H9 (cell line): ENCODE results near the gene HTRA3. TPM values are rescaled to one million over a fixed set of nuclear protein-coding genes. Genes with fewer than 3 reads are reported as not detected.

Source experiments
- DNase-seq: peaks from one replicate; pipeline ENCODE4 v3.0.0-alpha.2; 2017
- H2AFZ ChIP-seq: one replicate; pipeline ENCODE4 v1.6.1; 2013; ENCODE audit warnings: mild to moderate bottlenecking, low read length, control low read depth, moderate library complexity
- H2AK5ac ChIP-seq: 2 replicates; pipeline ENCODE4 v1.6.1; 2013; ENCODE audit warnings: low read length, control low read depth, mixed read lengths; ENCODE audit not compliant: insufficient read length
- H2BK120ac ChIP-seq: one replicate; pipeline ENCODE4 v1.6.1; 2013; ENCODE audit warnings: low read depth, mild to moderate bottlenecking, low read length, control low read depth, inconsistent platforms; ENCODE audit not compliant: poor library complexity, severe bottlenecking
- H2BK12ac ChIP-seq: 2 replicates; pipeline ENCODE4 v1.6.1; 2013; ENCODE audit warnings: low read length, control low read depth, mixed read lengths, low read depth; ENCODE audit not compliant: insufficient read length
- H2BK15ac ChIP-seq: 2 replicates; pipeline ENCODE4 v1.6.1; 2013; ENCODE audit warnings: low read depth, low read length, control low read depth
- H2BK20ac ChIP-seq: one replicate; pipeline ENCODE4 v1.6.1; 2013; ENCODE audit warnings: low read depth, mild to moderate bottlenecking, low read length, control low read depth, inconsistent platforms; ENCODE audit not compliant: poor library complexity, severe bottlenecking
- H2BK5ac ChIP-seq: 2 replicates; pipeline ENCODE4 v1.6.1; 2013; ENCODE audit warnings: low read length, control low read depth, mixed read lengths; ENCODE audit not compliant: insufficient read length
- H3K14ac ChIP-seq: 2 replicates; pipeline ENCODE4 v1.6.1; 2013; ENCODE audit warnings: low read length, control low read depth; ENCODE audit not compliant: insufficient read depth
- H3K18ac ChIP-seq: 2 replicates; pipeline ENCODE4 v1.6.1; 2013; ENCODE audit warnings: low read depth, mild to moderate bottlenecking, mixed read lengths, low read length, control low read depth; ENCODE audit not compliant: insufficient read length
- H3K23ac ChIP-seq: 2 replicates; pipeline ENCODE4 v1.6.1; 2013; ENCODE audit warnings: low read length, control low read depth, mixed read lengths, low read depth; ENCODE audit not compliant: insufficient read length
- H3K23me2 ChIP-seq: 2 replicates; pipeline ENCODE4 v1.6.1; 2013; ENCODE audit warnings: low read depth, mild to moderate bottlenecking, mixed read lengths, low read length, control low read depth; ENCODE audit not compliant: insufficient read length, poor library complexity, severe bottlenecking
- H3K27ac ChIP-seq: 2 replicates; pipeline ENCODE4 v1.5.1; 2013; ENCODE audit warnings: low read length, control low read depth, mixed read lengths, low read depth; ENCODE audit not compliant: insufficient read length
- H3K27me3 ChIP-seq: 2 replicates; pipeline ENCODE4 v1.6.1; 2013; ENCODE audit warnings: low read length, control low read depth, inconsistent platforms; ENCODE audit not compliant: insufficient read depth
- H3K4ac ChIP-seq: 2 replicates; pipeline ENCODE4 v1.6.1; 2013; ENCODE audit warnings: low read depth, mild to moderate bottlenecking, control low read depth, inconsistent platforms, low read length, moderate library complexity
- H3K4me1 ChIP-seq: 2 replicates; pipeline ENCODE4 v1.6.1; 2013; ENCODE audit warnings: low read length, control low read depth, inconsistent platforms; ENCODE audit not compliant: insufficient read depth
- H3K4me2 ChIP-seq: 2 replicates; pipeline ENCODE4 v1.6.1; 2013; ENCODE audit warnings: low read length, control low read depth, mixed read lengths; ENCODE audit not compliant: insufficient read length, insufficient read depth
- H3K56ac ChIP-seq: 2 replicates; pipeline ENCODE4 v1.6.1; 2013; ENCODE audit warnings: low read depth, mild to moderate bottlenecking, mixed read lengths, low read length, control low read depth; ENCODE audit not compliant: insufficient read length
- H3K79me1 ChIP-seq: 2 replicates; pipeline ENCODE4 v1.6.1; 2013; ENCODE audit warnings: low read depth, mild to moderate bottlenecking, moderate library complexity, low read length, control low read depth, inconsistent platforms; ENCODE audit not compliant: insufficient read depth, poor library complexity, severe bottlenecking
- H3K79me2 ChIP-seq: 2 replicates; pipeline ENCODE4 v1.6.1; 2013; ENCODE audit warnings: low read length, control low read depth, inconsistent platforms; ENCODE audit not compliant: insufficient read depth
- H3K9ac ChIP-seq: 2 replicates; pipeline ENCODE4 v1.6.1; 2013; ENCODE audit warnings: low read length, control low read depth, mixed read lengths; ENCODE audit not compliant: insufficient read length; ENCODE audit errors: extremely low read depth
- H3K9me3 ChIP-seq: one replicate; pipeline ENCODE4 v1.6.1; 2013; ENCODE audit warnings: low read depth, low read length, inconsistent platforms; ENCODE audit not compliant: control insufficient read depth
- H3T11ph ChIP-seq: one replicate; pipeline ENCODE4 v1.6.1; 2013; ENCODE audit warnings: mild to moderate bottlenecking, low read length, control low read depth, inconsistent platforms
- H4K20me1 ChIP-seq: one replicate; pipeline ENCODE4 v1.6.1; 2013; ENCODE audit not compliant: control insufficient read depth, insufficient read length, insufficient read depth
- H4K5ac ChIP-seq: 2 replicates; pipeline ENCODE4 v1.6.1; 2013; ENCODE audit warnings: low read depth, mild to moderate bottlenecking, mixed read lengths, low read length, control low read depth; ENCODE audit not compliant: insufficient read length
- H4K8ac ChIP-seq: replicated peaks from 2 replicates; pipeline ENCODE4 v1.6.1; 2013; ENCODE audit warnings: low read length, control low read depth, mixed read lengths, low read depth; ENCODE audit not compliant: insufficient read length
- H4K91ac ChIP-seq: 2 replicates; pipeline ENCODE4 v1.6.1; 2013; ENCODE audit warnings: low read depth, mild to moderate bottlenecking, moderate library complexity, mixed read lengths, low read length, control low read depth; ENCODE audit not compliant: insufficient read length
- H3K27ac Mint-ChIP-seq, 3 experiments: 2 replicates in 2 of 3; 3 replicates in 1 of 3; pipeline ENCODE4 v1.8.0; 2020 to 2021; ENCODE audit warnings: mixed read lengths in 3 of 3, mild to moderate bottlenecking in 1 of 3, moderate library complexity in 1 of 3
- H3K27me3 Mint-ChIP-seq: 2 replicates; pipeline ENCODE4 v1.8.0; 2021; ENCODE audit warnings: low read depth, mild to moderate bottlenecking, moderate library complexity, mixed read lengths
- H3K36me3 Mint-ChIP-seq, 3 experiments: 2 replicates in 2 of 3; 3 replicates in 1 of 3; pipeline ENCODE4 v1.8.0; 2020 to 2021; ENCODE audit warnings: low read depth in 3 of 3, mixed read lengths in 3 of 3; ENCODE audit not compliant: insufficient read depth in 1 of 3
- H3K4me1 Mint-ChIP-seq, 2 experiments: 2 replicates each; pipeline ENCODE4 v1.8.0; 2020; ENCODE audit warnings: mixed read lengths in 2 of 2
- H3K4me3 Mint-ChIP-seq, 2 experiments: 2 replicates in 1 of 2; 3 replicates in 1 of 2; pipeline ENCODE4 v1.8.0; 2020 to 2021; ENCODE audit warnings: mild to moderate bottlenecking in 2 of 2, mixed read lengths in 2 of 2, moderate library complexity in 1 of 2
- H3K9me3 Mint-ChIP-seq, 2 experiments: 2 replicates in 1 of 2; 3 replicates in 1 of 2; pipeline ENCODE4 v1.8.0; 2020; ENCODE audit warnings: mild to moderate bottlenecking in 2 of 2, mixed read lengths in 2 of 2, moderate library complexity in 1 of 2
- CTCF ChIP-seq: fragments of 200-600 bp; sonication (generic); conservative IDR thresholded peaks from 3 replicates; pipeline ENCODE4 v1.8.0; 2021; ENCODE audit warnings: antibody characterized with exemption, mild to moderate bottlenecking
- WGBS: extraction: QIAGEN DNeasy Blood & Tissue Kit; methylation state at CpG from one replicate; pipeline ENCODE4 v1.1.7; 2013; ENCODE audit warnings: missing lambda C conversion rate, low lambda C conversion rate, mixed read lengths; ENCODE audit not compliant: insufficient read length; ENCODE audit errors: extremely low coverage; 5-methylcytosine and 5-hydroxymethylcytosine counted together
- total RNA-seq: library from RNA; stranded (reverse); gene quantifications from 2 replicates; pipeline ENCODE4 v1.2.1, GENCODE V29; 2021

HTRA3 gene
- total RNA-seq, 1 experiment from 2014 or later, result 3.0 TPM

DNA sequence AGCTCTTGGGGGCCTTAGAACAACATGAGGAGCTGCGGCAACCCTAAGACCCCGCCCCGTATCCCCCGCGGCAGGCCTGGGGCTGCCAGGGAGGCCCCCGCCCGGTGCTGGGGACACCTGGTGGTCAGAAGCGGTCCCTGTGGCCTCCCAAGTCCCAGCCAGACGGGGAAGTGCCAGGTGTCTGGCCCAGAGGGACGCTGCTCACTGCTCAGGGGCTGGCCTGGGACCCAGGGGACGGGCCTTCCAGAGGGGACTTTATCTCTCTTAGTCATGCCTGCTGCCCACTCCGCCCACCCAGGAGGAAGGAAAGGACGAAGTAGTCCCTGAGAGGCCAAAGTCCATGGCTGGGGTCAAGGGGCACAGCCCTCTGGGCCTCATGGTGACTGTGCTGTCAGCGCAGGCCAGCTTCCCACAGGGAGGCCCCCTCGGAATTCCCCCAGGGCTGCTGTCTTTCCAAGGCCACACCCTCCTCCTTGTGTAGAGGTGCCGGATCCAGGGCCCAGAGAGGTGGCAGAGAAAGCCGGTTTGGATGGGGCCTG lies 31.0 kb upstream of the HTRA3 start:
- Histone ChIP-seq H4K91ac (no peak overlapping the region), H3K4me1 (no peaks in the 10 kb centered on the region), H3K27ac (no peak overlapping the region), H3K79me2 (no peaks in the 10 kb centered on the region), H2BK12ac (no peak overlapping the region), H3T11ph (no peak overlapping the region), H3K9me3 (no peaks in the 10 kb centered on the region), H2AK5ac (no peak overlapping the region), H3K56ac (no peak overlapping the region), H3K27me3 (no peaks in the 10 kb centered on the region), H4K8ac (no peak overlapping the region), H3K23ac (no peak overlapping the region), H2BK15ac (no peak overlapping the region), H3K79me1 (no peaks in the 10 kb centered on the region), H2AFZ (no peak overlapping the region), H4K5ac (no peak overlapping the region), H3K18ac (no peak overlapping the region), H3K9ac (no peak overlapping the region), H3K4ac (no peak overlapping the region), H3K23me2 (no peaks in the 10 kb centered on the region), H2BK20ac (no peak overlapping the region), H2BK120ac (no peak overlapping the region), H3K14ac (no peak overlapping the region), H3K4me2 (no peak overlapping the region), H4K20me1 (no peaks in the 10 kb centered on the region), H2BK5ac (no peak overlapping the region)
- H3K27me3 Mint-ChIP-seq, result peaks cover 7% of the 10 kb centered on the region
- no peak overlapping the region; a peak in 1 of 7 replicates for H3K27ac Mint-ChIP-seq
- peak; percentile 82 for TF ChIP-seq CTCF
- no peaks in the 10 kb centered on the region for H3K36me3 Mint-ChIP-seq
- 0 out of 5 replicates have a peak, but pooled peaks cover 0 to 2% of the 10 kb centered on the region in 2 experiments for H3K9me3 Mint-ChIP-seq
- DNase-seq, result peak; percentile 82
- no CpG with 5 or more reads among the region's 17 CpGs for WGBS
- peaks cover 2 to 11% of the 10 kb centered on the region in 2 experiments; a peak in 2 of 4 replicates for H3K4me1 Mint-ChIP-seq
- H3K4me3 Mint-ChIP-seq, result no peak overlapping the region
